ENCODE data around the gene COL5A1. TPM values are rescaled to one million over a fixed set of nuclear protein-coding genes. Genes with fewer than 3 reads are reported as not detected.

Gene COL5A1
- total RNA-seq, 1 experiment from 2014 or later: 9.5 TPM

DNA sequence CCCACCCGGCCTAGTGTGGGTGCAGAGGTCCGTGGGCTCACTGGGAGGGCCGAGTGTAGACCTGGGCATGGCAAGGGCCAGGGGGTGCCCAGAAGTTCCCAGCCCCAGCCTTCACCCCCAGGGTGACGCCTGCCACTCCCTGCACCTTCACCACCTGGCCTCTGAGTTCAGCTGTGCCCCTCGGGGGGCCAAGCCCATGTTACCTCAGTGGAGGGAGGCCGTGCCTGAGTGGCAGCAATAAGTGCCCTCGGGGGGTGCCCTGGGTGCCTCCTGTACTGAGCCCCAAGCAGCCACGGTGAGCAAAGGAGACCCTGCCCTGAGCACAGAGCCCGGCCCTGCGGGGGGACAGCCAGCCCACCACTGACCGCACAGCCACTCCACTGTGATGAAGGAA is 228.7 kb downstream of the COL5A1 start:
- no peak overlapping the region for H3T11ph ChIP-seq (ENCODE audit: low read length)
- no peak overlapping the region for H3K14ac ChIP-seq (ENCODE audit: insufficient read depth, low read length)
- no peaks in the 10 kb centered on the region; the same call in 1 of the 2 replicates for H3K27me3 Mint-ChIP-seq (ENCODE audit: low read depth)
- H4K8ac ChIP-seq (replicated peaks; ENCODE audit: insufficient read length, low read depth, low read length): no peak overlapping the region
- H4K20me1 ChIP-seq (ENCODE audit: control insufficient read depth, insufficient read depth, insufficient read length): no peaks in the 10 kb centered on the region
- H2BK120ac ChIP-seq (ENCODE audit: low read depth, low read length, poor library complexity, severe bottlenecking): no peak overlapping the region
- H2BK12ac ChIP-seq (ENCODE audit: insufficient read length, low read depth, low read length): no peak overlapping the region
- no peak overlapping the region for H2AFZ ChIP-seq (ENCODE audit: low read length)
- H2AK5ac ChIP-seq (ENCODE audit: insufficient read length, low read length): no peak overlapping the region
- H3K23me2 ChIP-seq (ENCODE audit: insufficient read length, low read depth, low read length, poor library complexity, severe bottlenecking): no peaks in the 10 kb centered on the region
- no peak overlapping the region for H3K18ac ChIP-seq (ENCODE audit: insufficient read length, low read depth, low read length)
- H2BK5ac ChIP-seq (ENCODE audit: insufficient read length, low read length): no peak overlapping the region
- H3K4me1 Mint-ChIP-seq: no peaks in the 10 kb centered on the region
- no peak overlapping the region for H3K4ac ChIP-seq (ENCODE audit: low read depth, low read length)
- no peaks in the 10 kb centered on the region for H3K27me3 ChIP-seq (ENCODE audit: insufficient read depth, low read length)
- no peak overlapping the region for H3K23ac ChIP-seq (ENCODE audit: insufficient read length, low read depth, low read length)
- no peak overlapping the region for H3K27ac Mint-ChIP-seq
- H3K4me2 ChIP-seq (ENCODE audit: insufficient read depth, insufficient read length, low read length): no peak overlapping the region
- no peak overlapping the region for H3K4me3 Mint-ChIP-seq
- no peak overlapping the region for H4K5ac ChIP-seq (ENCODE audit: insufficient read length, low read depth, low read length)
- no peaks in the 10 kb centered on the region for H3K79me2 ChIP-seq (ENCODE audit: insufficient read depth, low read length)
- DNase-seq: peak; percentile 12
- H3K36me3 Mint-ChIP-seq (ENCODE audit: insufficient read depth in 1 of 3, low read depth in 3 of 3): no peaks in the 10 kb centered on the region; a peak in 1 of 7 replicates
- no peaks in the 10 kb centered on the region for H3K4me1 ChIP-seq (ENCODE audit: insufficient read depth, low read length)
- H3K27ac ChIP-seq (ENCODE audit: insufficient read length, low read depth, low read length): no peak overlapping the region
- peaks cover 0 to 4% of the 10 kb centered on the region in 2 experiments; a peak in 1 of 5 replicates for H3K9me3 Mint-ChIP-seq
- H2BK15ac ChIP-seq (ENCODE audit: low read depth, low read length): no peak overlapping the region
- H2BK20ac ChIP-seq (ENCODE audit: low read depth, low read length, poor library complexity, severe bottlenecking): no peak overlapping the region
- H3K79me1 ChIP-seq (ENCODE audit: insufficient read depth, low read depth, low read length, poor library complexity, severe bottlenecking): no peaks in the 10 kb centered on the region
- no peak overlapping the region for H4K91ac ChIP-seq (ENCODE audit: insufficient read length, low read depth, low read length)
- no CpG with 5 or more reads among the region's 11 CpGs for WGBS (ENCODE audit: extremely low coverage, insufficient read length, low lambda C conversion rate)
- no peak overlapping the region for H3K56ac ChIP-seq (ENCODE audit: insufficient read length, low read depth, low read length)
- H3K9me3 ChIP-seq (ENCODE audit: control insufficient read depth, low read depth, low read length): no peaks in the 10 kb centered on the region
- H3K9ac ChIP-seq (ENCODE audit: extremely low read depth, insufficient read length, low read length): no peak overlapping the region
- TF ChIP-seq CTCF (conservative IDR thresholded peaks at IDR 0.05): no peak
